HG03432 (cell line): ENCODE data around the gene SNX1.
"Not testable (repeated sequence)": the region's sequence is repeated elsewhere in the genome, so short reads cannot be mapped to it uniquely, and the experiment has no call there.

Experiments
- ATAC-seq: cut with Tn5 transposase; IDR thresholded peaks from one replicate; pipeline ENCODE4 v1.9.1; 2021; ENCODE audit warnings: mild to moderate bottlenecking, moderate library complexity; ENCODE audit not compliant: unreplicated experiment

SNX1 gene

GRCh38 chr15:64112073-64112772 is 16.4 kb downstream of the SNX1 start:
- ATAC-seq = no peak

DNA sequence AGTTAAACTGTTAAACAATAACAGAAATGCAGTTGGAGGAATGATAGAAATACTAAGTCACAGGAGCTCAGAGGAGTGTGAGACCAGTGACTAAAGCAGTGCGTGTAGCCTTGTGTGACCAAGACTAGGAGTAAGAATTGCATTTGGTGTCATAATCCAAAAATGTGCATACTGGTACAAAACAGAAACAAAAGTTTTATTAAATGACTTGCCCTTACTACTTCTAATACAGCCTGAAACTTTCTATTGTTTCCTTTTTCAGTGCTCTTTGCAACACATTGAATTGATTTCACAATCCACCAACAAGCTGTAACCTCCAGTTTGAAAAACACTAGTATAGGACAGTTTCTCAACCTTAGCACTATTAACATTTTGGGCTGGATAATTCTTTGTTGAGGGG is 17.1 kb downstream of the SNX1 start:
- ATAC-seq = peak; percentile 37

DNA sequence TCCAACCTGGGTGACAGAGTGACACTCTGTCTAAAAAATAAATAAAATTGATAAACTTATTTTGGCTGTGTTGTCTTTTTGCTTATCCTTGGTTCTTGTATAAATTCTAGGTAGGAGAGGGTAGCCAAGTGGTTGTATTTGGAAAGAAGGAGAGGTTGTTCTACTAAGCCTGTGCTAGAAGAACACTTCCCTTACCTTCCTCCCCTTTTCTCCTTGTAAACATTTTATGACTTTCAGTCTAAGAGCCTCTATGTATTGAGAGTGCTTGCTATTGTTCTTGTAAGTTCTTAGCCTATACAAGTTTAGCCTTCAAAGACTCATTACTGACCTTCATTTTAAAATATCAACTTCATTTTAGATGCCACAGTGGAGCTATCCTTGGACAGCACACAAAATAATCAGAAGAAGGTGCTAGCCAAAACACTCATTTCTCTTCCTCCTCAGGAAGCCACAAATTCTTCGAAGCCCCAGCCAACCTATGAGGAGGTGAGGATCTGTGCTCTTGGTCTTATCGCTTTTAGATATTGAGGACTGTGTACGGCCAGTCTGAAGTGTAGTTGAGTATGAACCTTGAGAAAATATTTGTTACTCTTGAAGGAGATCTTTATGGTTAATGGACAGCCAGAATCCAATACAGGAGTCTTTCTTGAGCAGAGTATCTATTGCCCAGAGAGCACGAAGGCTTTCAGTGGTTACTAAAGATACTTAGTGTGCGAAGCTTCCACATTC is 22.1 kb downstream of the SNX1 start:
- no peak for ATAC-seq

GRCh38 chr15:64120322-64120721 is 24.5 kb downstream of the SNX1 start:
- not testable (repeated sequence) for ATAC-seq

DNA sequence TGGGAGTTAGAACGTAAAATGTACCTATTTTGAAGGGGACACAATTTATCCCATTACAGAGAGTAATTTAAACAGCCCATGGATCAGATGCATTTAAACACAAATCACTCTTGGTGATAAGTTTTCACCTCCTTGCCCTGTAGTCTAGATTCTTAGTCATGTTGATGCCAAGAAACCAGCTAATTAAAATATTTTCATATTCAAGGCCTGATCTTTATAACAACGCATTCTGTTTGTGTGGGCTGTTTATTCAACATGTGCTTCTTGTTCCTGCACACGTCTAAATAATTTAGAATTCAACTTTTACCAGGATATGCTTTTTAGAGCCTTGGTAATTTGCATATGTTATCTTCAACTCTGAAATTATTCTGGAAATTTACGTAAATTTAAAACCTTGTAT is 25.8 kb downstream of the SNX1 start:
- ATAC-seq = no peak

DNA sequence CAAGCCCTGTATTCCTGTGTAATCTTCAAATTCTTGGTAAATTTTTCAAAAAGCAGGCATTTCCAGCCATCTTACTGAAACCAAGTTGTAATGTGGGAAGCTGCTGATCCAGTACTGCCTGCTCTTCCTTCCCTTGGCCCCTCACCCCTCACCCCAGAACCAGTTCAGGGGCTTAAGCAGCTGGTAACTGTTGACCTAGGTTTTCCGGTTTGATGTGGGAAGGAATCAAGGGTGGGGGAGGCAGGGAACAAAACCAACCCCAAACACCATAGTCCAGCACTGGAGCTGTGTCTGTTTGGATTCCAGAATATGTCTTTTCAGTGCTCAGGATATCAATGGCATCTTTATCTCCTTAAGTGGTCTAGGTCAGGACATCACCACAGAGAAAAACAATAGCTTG is 26.7 kb downstream of the SNX1 start:
- no peak for ATAC-seq

- no peak for ATAC-seq
Measured at GRCh38 chr15:64122936-64123351, 27.2 kb downstream of the SNX1 start.

DNA sequence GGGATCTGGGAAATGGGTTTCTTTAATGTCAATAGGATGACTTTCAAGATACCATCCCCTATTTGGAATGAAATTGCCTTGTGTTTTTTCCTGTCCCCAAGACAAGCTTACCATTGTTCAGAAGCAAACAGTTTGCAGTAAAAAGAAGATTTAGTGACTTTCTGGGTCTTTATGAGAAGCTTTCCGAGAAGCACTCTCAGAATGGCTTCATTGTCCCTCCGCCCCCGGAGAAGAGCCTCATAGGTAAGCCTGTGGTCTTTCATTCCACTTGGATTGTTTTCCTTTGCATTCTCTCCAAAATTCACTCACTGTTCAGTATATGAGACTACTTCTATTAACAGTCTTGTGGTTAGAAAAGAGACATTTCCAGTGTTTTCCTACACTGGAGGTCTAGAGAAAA is 30.2 kb downstream of the SNX1 start:
- no peak for ATAC-seq

DNA sequence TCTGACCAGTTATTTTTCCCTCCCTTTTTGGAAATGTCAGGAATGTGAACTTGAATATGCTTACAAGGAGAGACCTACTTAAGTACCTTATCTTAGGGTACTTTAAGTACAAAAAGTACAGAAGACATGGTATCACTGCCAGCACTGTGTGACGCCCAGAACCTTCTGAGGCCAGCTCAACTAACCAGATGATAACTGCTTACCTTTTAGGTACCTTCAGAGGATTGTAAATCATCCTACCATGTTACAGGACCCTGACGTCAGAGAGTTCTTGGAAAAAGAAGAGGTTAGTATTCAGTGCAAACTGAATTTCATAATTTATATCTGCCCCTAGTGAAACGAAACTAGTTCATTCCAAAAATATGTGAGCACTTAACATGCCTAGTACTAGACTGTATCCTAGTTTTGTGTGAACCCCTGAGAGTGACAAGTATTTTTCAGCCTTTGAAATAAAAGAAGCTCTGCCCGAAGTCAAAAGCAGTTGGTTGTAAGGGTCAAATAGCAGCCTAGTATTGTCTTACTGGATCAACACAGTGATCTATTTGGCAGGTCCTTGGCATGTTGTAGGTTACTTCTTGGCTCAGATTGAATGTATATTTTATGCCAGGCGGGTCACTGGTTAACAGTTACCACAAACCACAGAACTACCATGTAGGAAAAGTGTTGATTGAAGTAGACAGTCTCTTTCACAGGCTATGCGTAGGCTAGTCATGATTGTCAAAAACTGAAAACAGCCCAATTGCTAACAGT is 31.9 kb downstream of the SNX1 start:
- no peak for ATAC-seq

DNA sequence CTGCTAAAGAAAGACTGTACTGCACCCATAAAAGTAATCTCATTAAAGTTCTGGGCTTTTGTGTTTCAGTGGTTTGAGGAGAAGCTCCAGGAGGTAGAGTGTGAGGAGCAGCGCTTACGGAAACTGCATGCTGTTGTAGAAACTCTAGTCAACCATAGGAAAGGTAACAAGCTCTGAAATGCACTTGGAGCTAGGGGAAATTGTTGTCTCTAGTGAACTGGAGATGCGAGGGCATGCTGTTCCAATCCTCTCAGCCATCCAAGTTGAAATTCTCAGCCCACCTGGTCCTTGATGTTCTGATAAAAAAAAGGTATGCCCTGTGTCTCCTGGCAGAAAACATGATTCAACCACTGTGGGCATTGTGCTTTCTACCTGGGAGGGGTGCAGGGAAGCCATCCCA is 34.4 kb downstream of the SNX1 start:
- ATAC-seq = no peak

- ATAC-seq = no peak
Measured at GRCh38 chr15:64131547-64131946, 35.8 kb downstream of the SNX1 start.

DNA sequence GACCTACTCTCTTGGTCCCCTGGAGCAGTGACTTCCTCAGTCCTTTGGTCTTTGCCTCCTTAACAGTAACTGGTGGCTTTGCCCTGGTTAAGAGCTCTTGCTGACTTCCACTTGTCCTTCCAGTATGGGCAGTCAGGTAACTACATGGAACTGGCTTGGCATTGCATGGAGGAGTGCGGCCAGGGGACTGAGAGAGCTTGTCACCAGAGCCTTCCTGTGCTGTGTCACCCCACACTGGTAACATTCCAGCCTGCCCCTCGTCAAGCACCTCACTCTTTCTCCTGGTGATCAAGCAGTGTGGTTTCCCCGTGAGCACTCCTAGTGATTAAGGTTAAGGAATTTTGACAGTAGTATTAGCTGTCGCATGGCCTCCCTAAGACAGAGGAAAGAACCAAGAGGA is 36.4 kb downstream of the SNX1 start:
- no peak for ATAC-seq

- no peak for ATAC-seq
Measured at GRCh38 chr15:64133623-64134344, 38.0 kb downstream of the SNX1 start.

DNA sequence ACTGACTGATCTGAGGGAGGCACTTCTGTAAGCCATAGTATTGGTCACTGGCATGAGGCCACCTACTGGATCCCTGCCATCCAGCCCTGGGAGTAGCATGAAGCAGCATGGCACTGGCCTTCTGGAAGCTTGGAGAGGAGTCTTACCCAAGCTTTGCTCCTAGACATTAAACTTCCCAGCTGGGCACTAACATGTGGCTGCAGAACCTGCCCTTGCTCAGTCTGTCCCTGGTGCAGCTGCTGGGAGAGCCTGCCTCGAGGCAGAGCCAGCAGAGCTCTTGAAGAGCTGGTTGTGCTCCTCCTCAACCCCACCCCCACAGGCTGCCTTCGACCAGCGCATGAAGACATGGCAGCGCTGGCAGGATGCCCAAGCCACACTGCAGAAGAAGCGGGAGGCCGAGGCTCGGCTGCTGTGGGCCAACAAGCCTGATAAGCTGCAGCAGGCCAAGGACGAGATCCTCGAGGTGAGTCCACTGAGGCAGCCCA is 38.6 kb downstream of the SNX1 start:
- ATAC-seq = no peak

- ATAC-seq = no peak
Measured at GRCh38 chr15:64136347-64136746, 40.6 kb downstream of the SNX1 start.

- ATAC-seq = no peak
Measured at GRCh38 chr15:64137226-64137833, 41.5 kb downstream of the SNX1 start.

DNA sequence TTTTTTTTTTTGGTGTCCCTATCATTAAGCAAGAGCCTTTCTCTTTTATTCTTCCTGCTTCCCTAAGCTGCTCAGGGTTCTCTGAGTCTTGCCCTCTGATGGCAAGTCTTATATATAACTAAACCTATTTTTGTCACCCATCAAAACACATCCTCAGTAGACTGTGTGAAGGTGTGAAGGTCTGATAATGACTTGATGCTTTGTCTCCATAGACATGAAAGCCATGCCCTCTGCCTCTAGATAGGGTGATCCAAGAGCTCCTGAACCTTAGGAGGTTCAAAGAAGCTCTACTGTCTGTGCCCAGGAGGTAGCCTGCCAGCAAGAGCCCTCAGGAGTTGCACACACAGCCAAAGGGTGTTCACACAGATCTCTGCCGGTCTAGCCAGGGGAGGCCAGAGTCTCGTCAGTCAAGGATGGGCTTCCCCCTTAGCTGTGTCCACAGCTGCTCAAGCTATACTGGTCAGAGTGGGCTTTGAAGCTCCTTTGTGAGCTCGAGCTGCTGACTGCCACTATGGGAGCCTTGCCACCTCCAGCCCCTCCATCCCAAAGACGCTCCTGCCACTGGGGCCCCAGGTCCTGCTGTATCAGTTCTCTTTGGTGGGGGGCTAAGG is 42.7 kb downstream of the SNX1 start:
- ATAC-seq = no peak

GRCh38 chr15:64141798-64142512 is 46.2 kb downstream of the SNX1 start:
- no peak for ATAC-seq

GRCh38 chr15:64143276-64143675 is 47.5 kb downstream of the SNX1 start:
- no peak for ATAC-seq

DNA sequence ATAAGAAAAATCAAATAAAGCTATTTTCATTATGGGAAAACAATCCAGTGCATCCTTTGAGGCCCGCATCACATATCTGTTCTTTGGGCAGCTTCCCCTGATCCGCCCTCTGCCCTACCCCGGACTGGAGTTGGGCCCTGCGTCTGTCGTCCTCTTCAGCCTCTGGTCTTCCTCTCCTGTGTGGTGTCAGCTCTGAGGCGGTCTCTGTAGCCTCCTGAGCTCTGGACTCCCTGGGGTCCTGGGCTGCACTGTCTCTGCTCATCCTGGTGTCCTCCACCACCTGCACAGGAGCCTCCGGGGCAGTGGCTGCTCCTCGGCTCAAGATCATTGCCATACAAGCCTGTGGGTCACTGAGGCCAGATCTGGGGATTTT is 48.4 kb downstream of the SNX1 start:
- ATAC-seq = no peak
